Nephron (organoid): ENCODE data around the gene ATP2A2.
"Not testable (repeated sequence)": the region's sequence is repeated elsewhere in the genome, so short reads cannot be mapped to it uniquely, and the experiment has no call there.

Experiments
- H3K27ac Mint-ChIP-seq, 3 experiments: 2 replicates each; pipeline ENCODE4 v1.8.0; 2020; ENCODE audit warnings: mixed read lengths in 3 of 3, mild to moderate bottlenecking in 2 of 3, moderate library complexity in 1 of 3
- H3K27me3 Mint-ChIP-seq: 2 replicates; pipeline ENCODE4 v1.8.0; 2021; ENCODE audit warnings: low read depth, mild to moderate bottlenecking, moderate library complexity, mixed read lengths
- H3K36me3 Mint-ChIP-seq: 2 replicates; pipeline ENCODE4 v1.8.0; 2020; ENCODE audit warnings: low read depth, mixed read lengths
- H3K4me1 Mint-ChIP-seq: 2 replicates; pipeline ENCODE4 v1.8.0; 2020; ENCODE audit warnings: mixed read lengths
- H3K4me3 Mint-ChIP-seq, 3 experiments: 2 replicates each; pipeline ENCODE4 v1.8.0; 2020; ENCODE audit warnings: mild to moderate bottlenecking in 3 of 3, mixed read lengths in 3 of 3, moderate library complexity in 2 of 3
- H3K9me3 Mint-ChIP-seq: 2 replicates; pipeline ENCODE4 v1.8.0; 2020; ENCODE audit warnings: mixed read lengths
- CTCF ChIP-seq, 3 experiments: fragments of 200-600 bp; sonication (generic); IDR thresholded peaks; one replicate each; pipeline ENCODE4 v1.5.0; 2021; ENCODE audit warnings: antibody characterized with exemption in 3 of 3; ENCODE audit not compliant: unreplicated experiment in 3 of 3

The ATP2A2 gene

GRCh38 chr12:110353211-110353965, 72.3 kb downstream of the ATP2A2 start:
- H3K27ac Mint-ChIP-seq = peak overlapping the region; percentile 5 to 29 (median 10)
- peaks cover 17% of the 10 kb centered on the region for H3K4me1 Mint-ChIP-seq
- H3K4me3 Mint-ChIP-seq = no peak overlapping the region
- H3K36me3 Mint-ChIP-seq = peaks cover 29% of the 10 kb centered on the region
- no peaks in the 10 kb centered on the region for H3K27me3 Mint-ChIP-seq
- H3K9me3 Mint-ChIP-seq = no peaks in the 10 kb centered on the region
- no peak for TF ChIP-seq CTCF (IDR thresholded peaks at IDR 0.05; ENCODE audit: unreplicated experiment in 3 of 3)

GRCh38 chr12:110354172-110354780, 73.2 kb downstream of the ATP2A2 start:
- no peak for TF ChIP-seq CTCF (IDR thresholded peaks at IDR 0.05; ENCODE audit: unreplicated experiment in 3 of 3)
- Mint-ChIP-seq H3K27ac (peak overlapping the region in 2 of 3 experiments; percentile 5 to 29), H3K27me3 (no peaks in the 10 kb centered on the region), H3K36me3 (peaks cover 23% of the 10 kb centered on the region), H3K4me1 (peaks cover 14% of the 10 kb centered on the region), H3K9me3 (no peaks in the 10 kb centered on the region), H3K4me3 (no peak overlapping the region)

GRCh38 chr12:110355073-110355472, 74.0 kb downstream of the ATP2A2 start:
- Mint-ChIP-seq H3K27me3 (no peaks in the 10 kb centered on the region), H3K4me3 (no peak overlapping the region), H3K9me3 (no peaks in the 10 kb centered on the region), H3K4me1 (peaks cover 6% of the 10 kb centered on the region), H3K36me3 (peaks cover 15% of the 10 kb centered on the region), H3K27ac (no peak overlapping the region)
- TF ChIP-seq CTCF (IDR thresholded peaks at IDR 0.05; ENCODE audit: unreplicated experiment in 3 of 3) = peak in 2 of 3 experiments; percentile 23 to 28

- H3K27ac Mint-ChIP-seq, H3K27me3 Mint-ChIP-seq, H3K4me1 Mint-ChIP-seq, H3K4me3 Mint-ChIP-seq, H3K9me3 Mint-ChIP-seq, H3K36me3 Mint-ChIP-seq: not testable (repeated sequence)
- TF ChIP-seq CTCF (IDR thresholded peaks at IDR 0.05; ENCODE audit: unreplicated experiment in 3 of 3) = peak; percentile 24 to 31 (median 26)
Observed at GRCh38 chr12:110358384-110359097, 77.5 kb downstream of the ATP2A2 start.

GRCh38 chr12:110361216-110361615, 80.2 kb downstream of the ATP2A2 start:
- H3K4me1 Mint-ChIP-seq = no peaks in the 10 kb centered on the region

More at GRCh38 chr12:110361216-110361615, 80.2 kb downstream of the ATP2A2 start:
- no peaks in the 10 kb centered on the region for H3K36me3 Mint-ChIP-seq
- TF ChIP-seq CTCF (IDR thresholded peaks at IDR 0.05; ENCODE audit: unreplicated experiment in 3 of 3) = no peak
- no peak overlapping the region for H3K27ac Mint-ChIP-seq
- no peaks in the 10 kb centered on the region for H3K27me3 Mint-ChIP-seq
- no peaks in the 10 kb centered on the region for H3K9me3 Mint-ChIP-seq
- H3K4me3 Mint-ChIP-seq = no peak overlapping the region
